Measurements from ENCODE around the gene ATAD3A. TPM values are rescaled to one million over a fixed set of nuclear protein-coding genes. Genes with fewer than 3 reads are reported as not detected.

The ATAD3A gene
- total and polyA plus RNA-seq, 2 experiments from 2014 or later: 16.7 to 46.7 TPM

GRCh38 chr1:1550591-1551432, 38.9 kb downstream of the ATAD3A start:
- TF ChIP-seq CTCF (IDR thresholded peaks at IDR 0.05; ENCODE audit: poor library complexity) (peak; percentile 30), EZH2 (IDR thresholded peaks at IDR 0.05; ENCODE audit: borderline replicate concordance) (no peak)
- no peak overlapping the region for H2AFZ ChIP-seq
- no peak overlapping the region for H3K27ac ChIP-seq
- H3K36me3 ChIP-seq (replicated peaks; ENCODE audit: insufficient read depth, low read depth): no peaks in the 10 kb centered on the region
- no peak overlapping the region for H3K4me2 ChIP-seq
- no peaks in the 10 kb centered on the region for H3K9me3 ChIP-seq (ENCODE audit: low read depth)
- H3K27me3 ChIP-seq: no peaks in the 10 kb centered on the region
- no peaks in the 10 kb centered on the region for H3K9me2 ChIP-seq (replicated peaks; ENCODE audit: insufficient read depth)
- no peaks in the 10 kb centered on the region for H3K4me1 ChIP-seq (ENCODE audit: insufficient read depth)
- peaks cover 25% of the 10 kb centered on the region for H3K79me2 ChIP-seq
- 84% methylated on average over 15 of the region's 15 CpGs for WGBS (ENCODE audit: low lambda C conversion rate, missing lambda C conversion rate)
- no peak overlapping the region for H3K4me3 ChIP-seq
- peaks cover 12% of the 10 kb centered on the region for H4K20me1 ChIP-seq (ENCODE audit: insufficient read depth, poor library complexity, severe bottlenecking)
- DNase-seq (ENCODE audit: low spot score): no peak

GRCh38 chr1:1551524-1552262, 39.7 kb downstream of the ATAD3A start:
- peaks cover 28% of the 10 kb centered on the region for H3K79me2 ChIP-seq
- H3K27ac ChIP-seq: no peak overlapping the region
- H3K27me3 ChIP-seq: no peaks in the 10 kb centered on the region
- H3K9me3 ChIP-seq (ENCODE audit: low read depth): no peaks in the 10 kb centered on the region
- no peak overlapping the region for H3K4me2 ChIP-seq
- H2AFZ ChIP-seq: no peak overlapping the region
- no peaks in the 10 kb centered on the region for H3K4me1 ChIP-seq (ENCODE audit: insufficient read depth)
- H3K36me3 ChIP-seq (replicated peaks; ENCODE audit: insufficient read depth, low read depth): no peaks in the 10 kb centered on the region
- no peaks in the 10 kb centered on the region for H3K9me2 ChIP-seq (replicated peaks; ENCODE audit: insufficient read depth)
- no peak for DNase-seq (ENCODE audit: low spot score)
- no peak overlapping the region for H3K4me3 ChIP-seq
- H4K20me1 ChIP-seq (ENCODE audit: insufficient read depth, poor library complexity, severe bottlenecking): peaks cover 12% of the 10 kb centered on the region
- no peak for TF ChIP-seq EZH2phosphoT487 (IDR thresholded peaks at IDR 0.05; ENCODE audit: low read depth, severe bottlenecking, unreplicated experiment)
- no peak for TF ChIP-seq CTCF (IDR thresholded peaks at IDR 0.05; ENCODE audit: poor library complexity)
- TF ChIP-seq EZH2 (IDR thresholded peaks at IDR 0.05; ENCODE audit: borderline replicate concordance): no peak
- WGBS (ENCODE audit: low lambda C conversion rate, missing lambda C conversion rate): 94% methylated on average over 33 of the region's 33 CpGs

- Histone ChIP-seq H3K9me2 (replicated peaks; ENCODE audit: insufficient read depth) (no peaks in the 10 kb centered on the region), H2AFZ (no peak overlapping the region), H4K20me1 (ENCODE audit: insufficient read depth, poor library complexity, severe bottlenecking) (peaks cover 12% of the 10 kb centered on the region), H3K79me2 (peaks cover 28% of the 10 kb centered on the region), H3K4me2 (no peak overlapping the region), H3K4me1 (ENCODE audit: insufficient read depth) (no peaks in the 10 kb centered on the region), H3K4me3 (no peak overlapping the region), H3K9me3 (ENCODE audit: low read depth) (no peaks in the 10 kb centered on the region), H3K27ac (no peak overlapping the region), H3K27me3 (no peaks in the 10 kb centered on the region), H3K36me3 (replicated peaks; ENCODE audit: insufficient read depth, low read depth) (no peaks in the 10 kb centered on the region)
- 90% methylated on average over 10 of the region's 10 CpGs for WGBS (ENCODE audit: low lambda C conversion rate, missing lambda C conversion rate)
- DNase-seq (ENCODE audit: low spot score): no peak
- TF ChIP-seq CTCF (IDR thresholded peaks at IDR 0.05; ENCODE audit: poor library complexity): no peak
- TF ChIP-seq EZH2 (IDR thresholded peaks at IDR 0.05; ENCODE audit: borderline replicate concordance): no peak
- TF ChIP-seq EZH2phosphoT487 (IDR thresholded peaks at IDR 0.05; ENCODE audit: low read depth, severe bottlenecking, unreplicated experiment): no peak
Observed at GRCh38 chr1:1552263-1552639, 40.3 kb downstream of the ATAD3A start.

All from hepatocyte (in vitro differentiated cells).